Measurements from ENCODE around the gene TTC21A.

The TTC21A gene

GRCh38 chr3:39106281-39106811 is 1.1 kb upstream of the TTC21A start:
- TF ChIP-seq CTCF (IDR thresholded peaks at IDR 0.05; ENCODE audit: extremely low read depth, insufficient read depth, missing control alignments) = no peak
- in situ Hi-C loops (cut with MboI; ENCODE audit: low pct_unique_long_range_greater_than_20kb, low sequenced_read_pairs, unreplicated experiment) = no loop called here
- no peak for DNase-seq (ENCODE audit: low spot score)

DNA sequence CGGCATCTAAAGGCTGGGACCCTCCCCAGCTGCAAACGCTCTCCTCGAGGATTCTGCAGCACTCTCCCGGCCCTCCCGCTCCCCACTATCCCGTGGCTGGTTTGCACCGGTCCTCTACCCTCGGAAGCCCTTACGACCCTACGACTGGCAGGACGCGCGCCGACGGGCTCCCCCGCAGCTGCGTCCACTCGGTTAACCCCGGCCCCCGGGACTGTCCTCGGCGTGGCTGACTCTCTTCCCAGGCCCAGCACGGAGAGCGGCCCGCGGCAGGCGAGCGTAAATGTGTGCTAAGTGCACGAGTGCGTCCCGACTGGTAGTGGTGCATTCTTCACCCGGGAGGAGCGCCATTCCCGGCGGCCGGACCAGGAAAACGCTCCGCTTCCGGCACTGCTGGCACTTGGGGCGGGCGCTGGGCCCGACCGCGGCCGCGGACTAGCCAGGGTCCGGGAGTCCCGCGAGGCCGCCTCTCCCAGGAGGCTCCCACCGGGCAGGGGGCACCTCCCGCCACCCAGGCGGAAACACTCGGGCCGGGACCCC is 561 bp upstream of the TTC21A start:
- DNase-seq (ENCODE audit: low spot score) = peak; percentile 56
- in situ Hi-C loops (cut with MboI; ENCODE audit: low pct_unique_long_range_greater_than_20kb, low sequenced_read_pairs, unreplicated experiment) = no loop called here
- TF ChIP-seq CTCF (IDR thresholded peaks at IDR 0.05; ENCODE audit: extremely low read depth, insufficient read depth, missing control alignments) = no peak

DNA sequence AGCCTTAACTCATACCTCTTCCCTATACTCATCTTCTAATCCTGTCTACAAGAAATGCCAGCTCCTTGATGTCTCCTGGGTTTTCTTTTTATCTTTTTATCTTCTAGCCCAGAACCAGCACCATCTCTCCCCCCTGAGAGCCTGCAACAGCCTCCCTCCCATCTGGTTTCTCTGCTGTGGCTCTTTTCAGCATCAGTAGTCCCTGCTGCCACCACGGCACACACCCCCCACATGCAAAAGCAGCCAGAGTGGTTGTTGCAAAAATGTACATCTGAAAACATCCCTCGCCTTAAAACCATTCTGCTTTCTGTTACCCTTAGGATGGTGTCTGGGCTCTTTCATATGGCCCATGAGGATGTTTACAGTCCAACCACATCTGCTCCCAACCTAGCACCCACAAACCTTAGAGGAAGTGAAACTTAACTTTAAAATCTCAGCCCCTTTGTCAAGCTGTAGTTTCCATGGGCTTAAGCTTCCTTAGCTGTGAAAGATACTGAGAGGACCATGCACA is 775 bp downstream of the TTC21A start:
- no peak for TF ChIP-seq CTCF (IDR thresholded peaks at IDR 0.05; ENCODE audit: extremely low read depth, insufficient read depth, missing control alignments)
- peak; percentile 78 for DNase-seq (ENCODE audit: low spot score)
- in situ Hi-C loops (cut with MboI; ENCODE audit: low pct_unique_long_range_greater_than_20kb, low sequenced_read_pairs, unreplicated experiment) = no loop called here

DNA sequence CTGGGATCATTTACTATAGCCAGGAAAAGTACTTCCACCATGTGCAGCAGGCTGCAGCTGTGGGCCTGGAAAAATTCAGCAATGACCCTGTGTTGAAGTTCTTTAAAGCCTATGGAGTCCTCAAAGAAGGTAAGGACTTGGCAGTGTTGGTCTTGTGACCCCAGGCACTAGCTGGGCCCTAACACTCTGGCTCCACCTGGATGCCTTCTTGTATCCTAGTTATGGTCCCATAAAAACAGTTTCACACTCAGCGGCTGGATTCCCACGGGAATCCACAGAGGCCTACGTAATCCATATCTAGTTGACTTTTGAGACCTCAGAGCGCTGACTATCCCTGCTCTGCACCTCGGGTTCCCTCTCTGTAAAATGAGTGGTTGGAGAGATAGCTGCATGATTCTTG is 1.6 kb downstream of the TTC21A start:
- in situ Hi-C loops (cut with MboI; ENCODE audit: low pct_unique_long_range_greater_than_20kb, low sequenced_read_pairs, unreplicated experiment) = no loop called here
- no peak for TF ChIP-seq CTCF (IDR thresholded peaks at IDR 0.05; ENCODE audit: extremely low read depth, insufficient read depth, missing control alignments)
- no peak for DNase-seq (ENCODE audit: low spot score)

DNA sequence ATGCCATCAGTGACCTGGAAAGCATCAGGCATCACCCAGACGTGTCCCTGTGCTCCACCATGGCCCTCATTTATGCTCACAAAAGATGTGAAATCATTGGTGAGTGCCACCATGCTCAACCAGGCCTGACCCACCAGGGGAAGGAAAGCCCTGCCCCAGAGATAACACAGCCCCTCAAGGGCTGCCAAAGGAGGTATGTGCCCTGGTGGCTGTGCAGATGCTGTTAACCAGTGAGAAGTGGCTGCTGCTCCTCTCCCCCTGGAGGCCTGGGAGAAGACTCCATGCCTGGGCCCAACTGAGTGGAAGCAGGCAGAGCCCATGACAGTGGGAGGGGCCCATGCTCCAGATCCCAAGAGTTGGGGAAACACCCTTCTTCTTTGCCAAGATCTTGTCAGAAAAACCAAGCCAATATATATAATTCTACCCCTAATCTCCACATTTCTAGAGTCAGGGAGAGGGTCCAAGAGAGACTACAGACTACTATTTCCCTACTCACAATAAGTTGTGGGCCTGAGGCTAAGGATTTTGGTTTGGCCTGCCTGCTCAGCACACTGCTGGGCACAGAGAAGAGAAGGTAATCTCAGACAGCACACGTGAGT is 2.7 kb downstream of the TTC21A start:
- in situ Hi-C loops (cut with MboI; ENCODE audit: low pct_unique_long_range_greater_than_20kb, low sequenced_read_pairs, unreplicated experiment) = no loop called here
- TF ChIP-seq CTCF (IDR thresholded peaks at IDR 0.05; ENCODE audit: extremely low read depth, insufficient read depth, missing control alignments) = no peak

DNA sequence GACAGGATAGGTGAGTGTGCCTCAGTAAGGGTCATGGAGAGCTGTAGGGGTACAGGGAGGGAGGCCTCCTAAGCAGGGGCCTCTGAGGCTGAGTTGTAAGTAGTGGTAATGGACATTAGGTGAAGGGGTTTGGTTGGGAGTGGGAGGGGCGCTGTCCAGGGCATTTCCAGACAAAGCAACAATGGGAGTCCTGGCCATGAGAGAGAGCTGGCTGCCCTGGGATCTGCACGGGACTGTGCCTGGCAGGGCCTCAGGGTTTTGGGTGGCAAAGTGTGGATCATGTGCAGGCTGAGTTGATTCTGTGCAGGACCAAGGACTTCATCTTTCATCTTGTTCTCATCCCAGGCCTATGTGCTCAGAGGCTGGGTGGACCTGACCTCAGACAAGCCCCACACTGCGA is 4.6 kb downstream of the TTC21A start:
- DNase-seq (ENCODE audit: low spot score) = no peak
- in situ Hi-C loops (cut with MboI; ENCODE audit: low pct_unique_long_range_greater_than_20kb, low sequenced_read_pairs, unreplicated experiment) = no loop called here
- TF ChIP-seq CTCF (IDR thresholded peaks at IDR 0.05; ENCODE audit: extremely low read depth, insufficient read depth, missing control alignments) = no peak

More for the DNA sequence above, 2.7 kb downstream of the TTC21A start:
- no peak for DNase-seq (ENCODE audit: low spot score)

Measured in GM13977 (cell line).